Mesothelial cell of epicardium (in vitro differentiated cells): ENCODE measurements around the gene LONRF2. TPM values are rescaled to one million over a fixed set of nuclear protein-coding genes. Genes with fewer than 3 reads are reported as not detected.

ENCODE experiments used
- DNase-seq, 2 experiments: peaks; one replicate each; pipeline ENCODE4 v3.0.0; 2021; ENCODE audit warnings: low spot score in 2 of 2; ENCODE audit not compliant: unreplicated experiment in 2 of 2
- H3K27ac Mint-ChIP-seq: 2 replicates; pipeline ENCODE4 v1.8.0; 2021; ENCODE audit warnings: mixed read lengths
- H3K27me3 Mint-ChIP-seq: 2 replicates; pipeline ENCODE4 v1.8.0; 2021; ENCODE audit warnings: low read depth, mixed read lengths
- H3K36me3 Mint-ChIP-seq: 2 replicates; pipeline ENCODE4 v1.8.0; 2021; ENCODE audit warnings: mixed read lengths
- H3K4me1 Mint-ChIP-seq: 2 replicates; pipeline ENCODE4 v1.8.0; 2021; ENCODE audit warnings: mixed read lengths
- H3K4me3 Mint-ChIP-seq: 2 replicates; pipeline ENCODE4 v1.8.0; 2021; ENCODE audit warnings: mild to moderate bottlenecking, moderate library complexity, mixed read lengths
- H3K9me3 Mint-ChIP-seq: 2 replicates; pipeline ENCODE4 v1.8.0; 2021; ENCODE audit warnings: mixed read lengths
- total RNA-seq: library from RNA; stranded (reverse); gene quantifications from 3 replicates; pipeline ENCODE4 v1.2.1, GENCODE V29; 2021
- TF ChIP-seq, protein P1 (sequence below): fragments of 200-600 bp; sonication (generic); IDR thresholded peaks from one replicate; pipeline ENCODE4 v1.5.0; 2021; ENCODE audit warnings: antibody characterized with exemption; ENCODE audit not compliant: unreplicated experiment

The LONRF2 gene
- total RNA-seq, 1 donor from 2014 or later = 13.4 TPM

DNA sequence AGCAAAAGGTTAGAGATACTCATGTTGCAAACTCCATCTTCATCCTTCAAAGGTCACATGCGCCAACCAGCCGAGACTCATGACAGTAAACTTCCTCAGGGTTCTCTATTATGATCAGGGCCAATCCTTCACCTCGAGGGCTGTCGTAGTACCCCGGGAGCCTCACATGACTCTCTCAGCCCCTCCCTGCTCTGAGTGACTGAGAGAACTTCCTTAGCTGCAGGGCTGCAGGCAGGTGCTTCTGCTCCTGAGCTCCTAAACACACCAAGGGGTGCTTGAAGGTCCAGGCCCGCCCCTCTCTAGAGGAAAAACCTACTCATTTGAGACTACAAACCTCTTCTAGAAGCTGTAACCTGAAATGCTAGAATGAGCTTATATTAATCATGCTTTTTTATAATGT, 48.2 kb downstream of the LONRF2 start:
- no peak for DNase-seq
- peaks cover 27% of the 10 kb centered on the region for H3K36me3 Mint-ChIP-seq
- H3K27ac Mint-ChIP-seq = no peak overlapping the region
- H3K4me1 Mint-ChIP-seq = peaks cover 7% of the 10 kb centered on the region
- H3K4me3 Mint-ChIP-seq = no peak overlapping the region
- TF ChIP-seq, protein P1, sequence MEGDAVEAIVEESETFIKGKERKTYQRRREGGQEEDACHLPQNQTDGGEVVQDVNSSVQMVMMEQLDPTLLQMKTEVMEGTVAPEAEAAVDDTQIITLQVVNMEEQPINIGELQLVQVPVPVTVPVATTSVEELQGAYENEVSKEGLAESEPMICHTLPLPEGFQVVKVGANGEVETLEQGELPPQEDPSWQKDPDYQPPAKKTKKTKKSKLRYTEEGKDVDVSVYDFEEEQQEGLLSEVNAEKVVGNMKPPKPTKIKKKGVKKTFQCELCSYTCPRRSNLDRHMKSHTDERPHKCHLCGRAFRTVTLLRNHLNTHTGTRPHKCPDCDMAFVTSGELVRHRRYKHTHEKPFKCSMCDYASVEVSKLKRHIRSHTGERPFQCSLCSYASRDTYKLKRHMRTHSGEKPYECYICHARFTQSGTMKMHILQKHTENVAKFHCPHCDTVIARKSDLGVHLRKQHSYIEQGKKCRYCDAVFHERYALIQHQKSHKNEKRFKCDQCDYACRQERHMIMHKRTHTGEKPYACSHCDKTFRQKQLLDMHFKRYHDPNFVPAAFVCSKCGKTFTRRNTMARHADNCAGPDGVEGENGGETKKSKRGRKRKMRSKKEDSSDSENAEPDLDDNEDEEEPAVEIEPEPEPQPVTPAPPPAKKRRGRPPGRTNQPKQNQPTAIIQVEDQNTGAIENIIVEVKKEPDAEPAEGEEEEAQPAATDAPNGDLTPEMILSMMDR = no peak
- peaks cover 13% of the 10 kb centered on the region for H3K9me3 Mint-ChIP-seq
- no peaks in the 10 kb centered on the region for H3K27me3 Mint-ChIP-seq

DNA sequence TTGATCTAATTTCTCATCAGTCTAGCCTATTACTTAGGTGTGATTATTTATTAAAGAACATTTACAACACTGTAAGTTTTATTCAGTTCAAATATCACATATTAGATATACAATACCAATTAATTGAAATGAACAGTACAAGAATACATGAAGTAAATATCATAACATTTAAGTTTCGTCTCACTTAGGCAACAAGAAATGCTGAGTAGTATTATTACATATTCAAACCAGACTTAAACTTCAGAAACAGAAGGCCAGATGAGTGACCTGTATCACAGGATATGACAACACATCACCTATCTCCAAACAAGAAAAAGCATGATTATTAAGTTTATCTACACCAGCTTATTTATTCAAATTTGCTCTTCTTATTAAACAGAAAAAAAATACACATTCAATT, 48.9 kb downstream of the LONRF2 start:
- H3K27me3 Mint-ChIP-seq = no peaks in the 10 kb centered on the region
- H3K27ac Mint-ChIP-seq = no peak overlapping the region
- TF ChIP-seq, protein P1 = no peak
- peaks cover 13% of the 10 kb centered on the region for H3K9me3 Mint-ChIP-seq
- H3K4me3 Mint-ChIP-seq = no peak overlapping the region
- DNase-seq = no peak
- peaks cover 7% of the 10 kb centered on the region for H3K4me1 Mint-ChIP-seq
- peaks cover 25% of the 10 kb centered on the region for H3K36me3 Mint-ChIP-seq

DNA sequence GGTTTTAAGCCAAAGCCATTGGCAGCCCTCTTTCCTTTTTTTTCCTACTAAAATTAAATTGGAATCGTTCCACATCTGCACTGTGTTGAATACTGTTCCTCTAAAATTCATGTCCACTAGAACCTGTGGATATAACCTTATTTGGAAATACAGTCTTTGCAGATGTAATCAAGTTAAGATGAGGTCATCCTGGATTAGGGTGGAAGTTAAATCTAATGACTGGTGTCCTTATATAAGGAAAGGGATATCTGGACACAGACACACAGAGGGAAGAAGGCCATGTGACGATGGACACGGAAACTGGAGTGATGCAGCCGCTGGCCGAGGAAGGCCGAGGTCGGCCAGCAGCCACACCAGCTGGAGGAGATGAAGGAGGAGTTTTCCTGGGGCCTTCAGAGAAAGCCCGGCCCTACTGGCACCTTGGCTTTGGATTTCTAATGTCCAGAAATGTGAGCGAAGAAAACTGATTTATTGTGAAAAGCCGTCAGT, 49.4 kb downstream of the LONRF2 start:
- no peak for DNase-seq
- Mint-ChIP-seq H3K36me3 (peaks cover 23% of the 10 kb centered on the region), H3K4me1 (peaks cover 8% of the 10 kb centered on the region), H3K9me3 (peaks cover 13% of the 10 kb centered on the region), H3K27ac (peak overlapping the region; percentile 81), H3K27me3 (no peaks in the 10 kb centered on the region), H3K4me3 (no peak overlapping the region)
- TF ChIP-seq, protein P1 = no peak

DNA sequence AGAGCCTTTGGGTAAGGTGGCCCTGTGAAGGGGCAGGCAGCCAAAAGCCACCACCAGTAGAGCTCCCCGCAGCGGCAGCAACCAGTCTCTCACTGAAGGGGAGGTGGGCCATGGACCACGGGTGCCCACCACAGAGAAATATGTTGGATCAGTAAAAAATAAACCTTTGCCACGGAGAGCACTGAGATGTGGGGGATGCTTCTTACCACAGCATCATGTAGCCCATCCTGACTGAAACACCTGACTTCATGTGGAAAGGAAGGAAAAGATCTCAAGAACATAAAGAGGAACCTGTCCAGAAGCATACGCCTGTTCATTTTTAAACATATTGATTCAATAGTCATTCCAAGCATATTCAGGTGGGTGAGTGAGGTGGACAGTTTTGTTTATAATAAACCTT, 51.1 kb downstream of the LONRF2 start:
- H3K27me3 Mint-ChIP-seq = no peaks in the 10 kb centered on the region
- peaks cover 13% of the 10 kb centered on the region for H3K9me3 Mint-ChIP-seq
- no peak for DNase-seq
- TF ChIP-seq, protein P1 = no peak
- H3K27ac Mint-ChIP-seq = no peak overlapping the region
- H3K36me3 Mint-ChIP-seq = peaks cover 21% of the 10 kb centered on the region
- no peak overlapping the region for H3K4me3 Mint-ChIP-seq
- H3K4me1 Mint-ChIP-seq = peaks cover 11% of the 10 kb centered on the region

DNA sequence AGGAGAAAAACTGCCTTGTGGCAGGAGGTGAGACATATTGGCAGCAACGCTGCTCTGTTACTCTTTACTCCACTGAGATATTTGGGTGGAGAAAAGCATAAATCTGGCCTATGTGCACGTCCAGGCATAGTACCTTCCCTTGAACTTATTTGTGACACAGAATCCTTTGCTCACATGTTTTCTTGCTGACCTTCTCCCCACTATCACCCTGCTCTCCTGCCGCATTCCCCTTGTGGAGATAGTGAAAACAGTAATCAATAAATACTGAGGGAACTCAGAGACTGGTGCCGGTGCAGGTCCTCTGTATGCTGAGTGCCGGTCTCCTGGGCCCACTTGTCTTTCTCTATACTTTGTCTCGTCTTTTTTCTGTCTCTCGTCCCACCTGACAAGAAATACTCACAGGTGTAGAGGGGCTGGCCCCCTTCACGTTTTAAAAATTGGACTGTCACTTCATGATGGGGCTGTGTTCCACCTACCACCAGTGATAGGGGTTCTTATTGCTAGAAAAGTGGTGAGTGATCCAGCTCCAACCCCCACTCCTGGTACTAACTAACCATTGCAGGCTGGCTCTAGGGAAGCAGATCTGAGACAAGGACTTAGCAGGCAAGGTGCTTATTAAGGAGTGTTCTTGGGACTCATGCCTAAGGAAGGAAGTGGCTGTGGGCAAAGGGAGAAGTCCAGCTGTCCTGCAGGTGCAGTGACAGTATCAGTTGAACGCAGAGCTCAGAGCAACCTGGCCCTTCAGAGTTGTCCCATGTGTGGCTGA, 51.7 kb downstream of the LONRF2 start:
- Mint-ChIP-seq H3K9me3 (peaks cover 13% of the 10 kb centered on the region), H3K4me3 (no peak overlapping the region), H3K27me3 (no peaks in the 10 kb centered on the region), H3K4me1 (peaks cover 11% of the 10 kb centered on the region), H3K27ac (no peak overlapping the region), H3K36me3 (peaks cover 21% of the 10 kb centered on the region)
- no peak for DNase-seq
- TF ChIP-seq, protein P1 = no peak
